Measurements from ENCODE around the gene DCLK3. TPM values are rescaled to one million over a fixed set of nuclear protein-coding genes. Genes with fewer than 3 reads are reported as not detected.

DCLK3 gene
- total RNA-seq, 1 donor from 2014 or later: not detected

DNA sequence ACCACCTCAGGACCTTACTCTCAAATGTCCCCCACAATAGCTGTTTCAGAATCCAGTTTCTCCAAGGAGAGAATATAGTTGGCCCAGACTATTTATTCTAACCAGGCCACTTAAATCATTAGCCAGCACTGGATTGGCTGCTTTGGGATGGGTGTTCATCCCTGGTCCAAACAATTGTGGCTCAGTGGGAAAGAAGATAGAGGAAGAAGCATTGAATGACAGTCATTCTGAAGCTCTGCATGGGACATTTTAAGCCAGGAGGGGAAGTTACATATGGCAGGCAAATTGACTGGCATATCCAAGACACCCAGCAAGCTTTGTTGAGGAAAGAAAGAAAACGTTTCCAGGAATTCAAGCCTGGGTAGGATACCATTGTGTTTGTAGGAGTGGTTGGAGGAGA lies 5.6 kb upstream of the DCLK3 start:
- DNase-seq (ENCODE audit: low read depth in 2 of 2): no peak

DNA sequence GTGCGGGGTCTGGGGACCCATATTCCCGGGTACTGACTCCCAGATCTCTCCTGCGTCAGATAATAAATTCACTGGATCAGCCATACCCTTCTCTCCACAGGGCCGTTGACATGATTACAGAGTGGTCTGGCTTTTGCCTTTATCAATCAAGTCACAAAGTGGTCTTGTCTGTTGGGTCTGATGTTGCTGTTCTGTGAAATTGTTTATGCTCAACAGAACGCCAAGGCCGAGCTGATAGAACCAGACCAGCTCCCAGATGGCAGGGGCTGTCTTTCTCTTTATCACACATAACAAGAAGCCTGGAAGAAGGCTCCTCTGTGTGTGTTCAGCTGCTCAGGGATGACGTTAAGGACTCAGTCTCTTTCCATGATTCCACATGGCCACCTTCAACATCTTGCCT lies 751 bp upstream of the DCLK3 start:
- DNase-seq (ENCODE audit: low read depth in 2 of 2): no peak

DNA sequence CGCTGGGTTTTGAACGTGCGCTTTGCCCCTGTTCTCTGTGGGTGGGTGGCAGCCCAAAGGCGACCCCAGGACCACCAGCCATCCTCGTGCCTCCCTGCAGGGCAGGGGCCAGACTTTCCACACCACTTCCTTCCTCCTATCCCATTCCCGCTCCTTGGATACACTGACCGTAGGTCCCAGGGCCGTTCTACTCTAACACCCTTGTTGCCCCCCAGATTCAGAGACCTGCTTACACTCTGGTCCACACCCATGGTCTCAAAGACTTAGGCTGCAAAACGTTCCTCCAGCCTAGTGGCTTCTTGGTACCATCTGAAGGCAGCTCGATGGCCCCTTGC lies 318 bp upstream of the DCLK3 start:
- no peak for DNase-seq (ENCODE audit: low read depth in 2 of 2)

GRCh38 chr3:36762918-36763849 lies 1.2 kb downstream of the DCLK3 start:
- DNase-seq (ENCODE audit: low read depth in 2 of 2): no peak

GRCh38 chr3:36761779-36762178 lies 2.6 kb downstream of the DCLK3 start:
- DNase-seq (ENCODE audit: low read depth in 2 of 2): no peak

DNA sequence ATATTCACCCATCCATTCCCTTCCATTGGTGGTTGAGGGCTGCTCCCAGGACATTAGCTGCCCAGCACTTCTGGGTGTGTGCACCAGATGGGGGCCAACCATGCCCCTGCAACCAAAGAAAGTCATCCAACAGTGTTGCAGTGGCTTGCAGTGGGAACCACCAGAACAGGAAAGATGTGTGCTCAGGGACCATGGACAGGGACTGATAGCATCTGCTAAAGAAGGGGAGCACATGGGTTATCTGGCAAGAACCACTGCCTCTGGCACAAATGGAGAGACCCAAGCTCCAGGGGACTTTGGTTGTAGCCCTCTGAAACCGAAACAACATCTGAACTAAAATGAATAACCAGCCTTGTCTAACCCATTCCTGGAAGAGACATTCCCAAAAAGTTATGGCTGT lies 8.1 kb downstream of the DCLK3 start:
- DNase-seq (ENCODE audit: low read depth in 2 of 2): no peak

- DNase-seq (ENCODE audit: low read depth in 2 of 2): no peak
Observed at GRCh38 chr3:36751326-36751725, 13.0 kb downstream of the DCLK3 start.

GRCh38 chr3:36750737-36751136 lies 13.6 kb downstream of the DCLK3 start:
- no peak for DNase-seq (ENCODE audit: low read depth in 2 of 2)

GRCh38 chr3:36744763-36745162 lies 19.6 kb downstream of the DCLK3 start:
- DNase-seq (ENCODE audit: low read depth in 2 of 2): no peak

- DNase-seq (ENCODE audit: low read depth in 2 of 2): no peak
Observed at GRCh38 chr3:36743826-36744225, 20.5 kb downstream of the DCLK3 start.

DNA sequence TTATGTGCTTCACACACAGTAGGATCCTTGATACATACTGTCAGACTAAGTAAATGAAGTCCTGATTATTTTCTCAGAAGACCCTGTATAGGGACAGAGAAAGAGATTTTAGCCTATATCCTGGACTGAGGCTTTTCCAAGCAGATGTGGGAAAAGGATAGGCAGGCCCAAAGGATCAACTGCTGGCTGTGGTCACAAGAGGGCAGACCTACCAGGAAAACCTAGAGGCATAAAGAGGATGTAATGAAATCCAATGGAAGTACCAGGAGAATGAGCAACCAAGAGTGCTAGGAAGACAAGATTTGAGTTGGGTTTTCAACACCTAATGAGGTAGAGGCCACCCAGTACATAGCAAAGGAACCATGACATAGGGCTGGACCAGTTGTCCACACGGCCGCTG lies 23.1 kb downstream of the DCLK3 start:
- peak in 1 of 2 donors; percentile 6 for DNase-seq (ENCODE audit: low read depth in 2 of 2)

DNA sequence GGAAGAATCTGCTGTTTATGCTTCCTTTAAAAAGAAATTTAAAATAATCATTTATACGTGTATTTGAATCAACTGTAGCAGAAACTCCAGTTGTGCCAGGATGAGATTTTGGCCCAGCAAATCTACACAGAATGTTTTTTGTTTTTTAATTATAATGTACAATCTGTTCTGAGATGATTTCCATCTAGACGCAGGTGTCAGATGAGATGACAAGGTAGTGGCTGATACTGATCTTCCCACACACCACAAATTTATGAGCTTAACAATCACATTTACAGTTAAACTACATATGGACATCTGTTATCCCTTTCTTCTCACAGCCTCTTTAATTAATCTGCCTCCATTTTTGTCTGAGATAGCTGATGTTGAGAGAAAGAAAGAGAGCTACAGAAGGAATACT lies 23.6 kb downstream of the DCLK3 start:
- DNase-seq (ENCODE audit: low read depth in 2 of 2): no peak

- DNase-seq (ENCODE audit: low read depth in 2 of 2): peak in 1 of 2 donors; percentile 33
Observed at GRCh38 chr3:36738702-36739101, 25.7 kb downstream of the DCLK3 start.

DNA sequence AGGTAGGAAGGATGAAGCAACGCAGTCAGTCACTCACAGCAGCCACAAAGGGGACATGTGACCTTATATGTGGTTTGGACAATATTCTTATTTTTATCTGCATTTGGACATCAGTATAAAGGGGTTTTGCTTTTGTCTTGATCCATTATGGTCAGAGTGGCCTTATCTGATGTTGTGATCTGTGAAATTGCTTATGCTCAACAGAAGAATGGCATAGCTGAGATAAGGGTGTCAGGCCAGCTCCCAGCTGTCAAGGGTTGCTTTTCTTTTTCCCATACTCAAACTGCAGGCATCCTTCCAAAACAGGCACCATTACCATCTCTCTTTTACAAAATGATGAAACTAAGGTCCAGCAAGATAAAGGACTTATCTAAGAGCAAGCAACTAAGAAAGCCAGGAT lies 28.1 kb downstream of the DCLK3 start:
- DNase-seq (ENCODE audit: low read depth in 2 of 2): no peak

GRCh38 chr3:36734742-36735141 lies 29.6 kb downstream of the DCLK3 start:
- DNase-seq (ENCODE audit: low read depth in 2 of 2): no peak

DNA sequence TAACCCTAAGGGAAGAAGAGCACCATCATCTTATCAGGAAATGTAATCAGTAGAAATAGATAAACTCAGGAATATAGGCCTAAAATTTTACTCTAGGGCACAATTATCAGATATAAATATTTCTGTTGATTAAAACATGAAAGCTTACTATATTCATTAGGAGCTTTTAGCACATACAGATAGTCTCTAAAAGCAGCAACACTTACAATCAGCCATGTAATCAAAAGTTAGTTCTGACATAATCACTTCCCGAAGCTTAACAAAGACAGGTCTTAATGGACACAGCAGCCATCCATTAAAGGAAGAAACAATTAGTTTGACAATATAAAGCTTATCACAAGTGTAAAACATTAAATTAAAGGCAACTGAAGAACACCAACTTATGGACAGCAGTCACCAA lies 30.6 kb downstream of the DCLK3 start:
- DNase-seq (ENCODE audit: low read depth in 2 of 2): no peak

- no peak for DNase-seq (ENCODE audit: low read depth in 2 of 2)
Observed at GRCh38 chr3:36733162-36733696, 31.1 kb downstream of the DCLK3 start.

- DNase-seq (ENCODE audit: low read depth in 2 of 2): no peak
Observed at GRCh38 chr3:36730966-36731365, 33.4 kb downstream of the DCLK3 start.

DNA sequence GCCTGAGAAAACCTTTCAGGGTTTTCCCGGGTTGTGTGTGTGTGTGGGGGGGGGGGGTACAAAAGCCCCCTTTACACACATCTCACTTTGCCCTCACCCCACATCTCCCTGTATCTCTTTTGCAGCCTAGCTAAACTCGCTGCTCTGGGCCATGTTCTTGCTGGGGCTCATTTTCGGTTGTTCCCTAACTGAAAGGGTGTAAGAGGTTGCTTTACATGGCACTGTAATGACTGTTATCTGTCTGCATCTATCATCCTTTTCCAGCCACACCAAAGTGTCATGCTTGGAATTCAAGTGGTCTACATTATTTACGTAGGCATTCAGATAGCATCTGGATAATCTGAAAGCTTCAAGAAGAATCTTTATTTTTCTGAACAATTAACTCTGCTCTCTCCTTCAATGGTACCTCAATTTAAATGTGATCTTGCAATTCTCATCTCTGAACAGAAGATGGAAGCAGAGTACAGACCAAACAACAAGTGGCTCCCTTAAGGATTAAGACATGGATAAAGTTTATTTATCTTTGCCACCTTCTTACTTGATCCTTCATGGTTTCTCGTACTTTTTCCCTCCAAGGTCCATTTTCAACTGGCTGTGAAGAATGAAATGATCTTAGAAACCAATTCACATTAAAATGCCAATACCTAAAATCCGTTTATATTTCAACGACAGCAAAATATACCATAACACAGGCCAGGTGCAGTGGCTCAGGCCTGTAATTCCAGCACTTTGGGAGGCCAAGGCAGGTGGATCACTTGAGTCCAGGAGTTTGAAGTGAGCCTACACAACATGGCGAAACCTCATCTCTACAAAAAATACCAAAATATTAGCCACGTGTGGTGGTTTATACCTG lies 34.9 kb downstream of the DCLK3 start:
- DNase-seq (ENCODE audit: low read depth in 2 of 2): peak; percentile 61 to 66

GRCh38 chr3:36714343-36715086 lies 49.8 kb downstream of the DCLK3 start:
- DNase-seq (ENCODE audit: low read depth in 2 of 2): no peak

GRCh38 chr3:36713904-36714303 lies 50.4 kb downstream of the DCLK3 start:
- DNase-seq (ENCODE audit: low read depth in 2 of 2): no peak

DNA sequence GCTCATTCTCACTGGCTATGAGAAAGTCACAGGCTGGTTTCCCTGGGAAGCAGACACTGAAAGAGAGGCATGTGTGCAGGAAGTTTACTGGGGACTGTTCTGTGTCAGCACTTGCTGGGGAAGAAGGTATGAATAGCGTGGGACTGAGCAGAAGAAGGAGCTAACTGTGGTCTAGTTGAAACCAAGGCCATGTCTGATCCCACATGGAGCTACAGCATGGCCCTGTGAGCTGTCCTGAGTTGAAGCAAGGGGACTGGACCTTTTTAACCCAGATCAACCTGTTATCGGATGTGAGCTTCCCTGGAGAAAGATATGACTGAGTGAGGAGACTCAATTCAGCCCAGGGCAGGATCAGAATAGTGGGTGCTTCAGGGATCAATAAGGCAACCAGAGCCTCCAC lies 53.7 kb downstream of the DCLK3 start:
- DNase-seq (ENCODE audit: low read depth in 2 of 2): no peak
